ENCODE data around the gene SULT2A1. TPM values are rescaled to one million over a fixed set of nuclear protein-coding genes. Genes with fewer than 3 reads are reported as not detected.
"Not testable (repeated sequence)": the region's sequence is repeated elsewhere in the genome, so short reads cannot be mapped to it uniquely, and the experiment has no call there.

Gene SULT2A1
- polyA plus RNA-seq, 1 donor from 2014 or later = not detected

GRCh38 chr19:47881757-47882156 lies 4.4 kb downstream of the SULT2A1 start:
- no peak overlapping the region for H3K4me3 ChIP-seq (ENCODE audit: low read length)
- H3K27me3 ChIP-seq (ENCODE audit: insufficient read depth, low read depth, low read length) = no peaks in the 10 kb centered on the region
- no peaks in the 10 kb centered on the region for H4K20me1 ChIP-seq (ENCODE audit: insufficient read depth)
- no peak overlapping the region for H3K4me2 ChIP-seq (ENCODE audit: low read length)
- no peaks in the 10 kb centered on the region for H3K9me3 ChIP-seq (ENCODE audit: low read length)
- H3K9me2 ChIP-seq (ENCODE audit: insufficient read depth, low read length) = no peaks in the 10 kb centered on the region
- H3F3A ChIP-seq (ENCODE audit: insufficient read depth, low read length, poor library complexity, severe bottlenecking) = no peaks in the 10 kb centered on the region
- H3K36me3 ChIP-seq (ENCODE audit: insufficient read depth, low read length) = no peaks in the 10 kb centered on the region
- H3K9ac ChIP-seq (ENCODE audit: low read length) = no peak overlapping the region
- H2AFZ ChIP-seq (ENCODE audit: low read depth, low read length) = no peak overlapping the region
- H3K79me2 ChIP-seq (replicated peaks; ENCODE audit: insufficient read depth, low read length) = no peaks in the 10 kb centered on the region
- H3K27ac ChIP-seq (ENCODE audit: low read length) = no peak overlapping the region
- no peak for TF ChIP-seq EZH2 (IDR thresholded peaks at IDR 0.05; ENCODE audit: borderline replicate concordance, insufficient read depth, low read length, poor library complexity, severe bottlenecking)
- no peak for TF ChIP-seq TAF1 (IDR thresholded peaks at IDR 0.05; ENCODE audit: low read depth)
- no peak for TF ChIP-seq EP300 (conservative IDR thresholded peaks at IDR 0.05; ENCODE audit: poor library complexity, severe bottlenecking)
- TF ChIP-seq SMC3 (conservative IDR thresholded peaks at IDR 0.05; ENCODE audit: poor library complexity) = no peak
- no peak for TF ChIP-seq RAD21 (conservative IDR thresholded peaks at IDR 0.05)
- no peak for TF ChIP-seq MXI1 (conservative IDR thresholded peaks at IDR 0.05; ENCODE audit: poor library complexity, severe bottlenecking)
- no peak for TF ChIP-seq REST (IDR thresholded peaks at IDR 0.05; ENCODE audit: borderline replicate concordance)
- no peak for TF ChIP-seq CTCF (IDR thresholded peaks at IDR 0.05; ENCODE audit: poor library complexity, severe bottlenecking)
- no peak for TF ChIP-seq POLR2AphosphoS5 (IDR thresholded peaks at IDR 0.05)

GRCh38 chr19:47879385-47879784 lies 6.7 kb downstream of the SULT2A1 start:
- H3K79me2 ChIP-seq (replicated peaks; ENCODE audit: insufficient read depth, low read length); H3K27me3 ChIP-seq (ENCODE audit: insufficient read depth, low read depth, low read length); H3K4me3 ChIP-seq (ENCODE audit: low read length); H4K20me1 ChIP-seq (ENCODE audit: insufficient read depth); H3K9me3 ChIP-seq (ENCODE audit: low read length); H3K9me2 ChIP-seq (ENCODE audit: insufficient read depth, low read length); H3F3A ChIP-seq (ENCODE audit: insufficient read depth, low read length, poor library complexity, severe bottlenecking); H3K9ac ChIP-seq (ENCODE audit: low read length); H3K27ac ChIP-seq (ENCODE audit: low read length); H3K36me3 ChIP-seq (ENCODE audit: insufficient read depth, low read length); H3K4me2 ChIP-seq (ENCODE audit: low read length); H2AFZ ChIP-seq (ENCODE audit: low read depth, low read length): not testable (repeated sequence)

- Histone ChIP-seq H4K20me1 (ENCODE audit: insufficient read depth) (no peaks in the 10 kb centered on the region), H2AFZ (ENCODE audit: low read depth, low read length) (no peak overlapping the region)
- TF ChIP-seq EP300 (conservative IDR thresholded peaks at IDR 0.05; ENCODE audit: poor library complexity, severe bottlenecking) (no peak), TAF1 (IDR thresholded peaks at IDR 0.05; ENCODE audit: low read depth) (no peak)
Measured at GRCh38 chr19:47878906-47879305, 7.2 kb downstream of the SULT2A1 start.

More at GRCh38 chr19:47878906-47879305, 7.2 kb downstream of the SULT2A1 start:
- no peaks in the 10 kb centered on the region for H3K9me2 ChIP-seq (ENCODE audit: insufficient read depth, low read length)
- H3F3A ChIP-seq (ENCODE audit: insufficient read depth, low read length, poor library complexity, severe bottlenecking) = no peaks in the 10 kb centered on the region
- H3K9ac ChIP-seq (ENCODE audit: low read length) = no peak overlapping the region
- no peaks in the 10 kb centered on the region for H3K9me3 ChIP-seq (ENCODE audit: low read length)
- no peak overlapping the region for H3K27ac ChIP-seq (ENCODE audit: low read length)
- no peaks in the 10 kb centered on the region for H3K79me2 ChIP-seq (replicated peaks; ENCODE audit: insufficient read depth, low read length)
- no peak overlapping the region for H3K4me2 ChIP-seq (ENCODE audit: low read length)
- H3K4me3 ChIP-seq (ENCODE audit: low read length) = no peak overlapping the region
- no peaks in the 10 kb centered on the region for H3K36me3 ChIP-seq (ENCODE audit: insufficient read depth, low read length)
- H3K27me3 ChIP-seq (ENCODE audit: insufficient read depth, low read depth, low read length) = no peaks in the 10 kb centered on the region
